Measurements from ENCODE around the gene APBB1IP. TPM values are rescaled to one million over a fixed set of nuclear protein-coding genes. Genes with fewer than 3 reads are reported as not detected.

The APBB1IP gene
- total and polyA plus RNA-seq, 2 donors (not counting 3 experiments of a cell fraction or from before 2014, with no cell fraction given) = not detected

- Histone ChIP-seq H3K4me3 (replicated peaks in 1 of 3; ENCODE audit: insufficient read depth in 1 of 3, low read depth in 1 of 3, low read length in 3 of 3) (no peak overlapping the region), H4K20me1 (replicated peaks; ENCODE audit: control insufficient read depth, extremely low read depth, insufficient read depth, low read length) (no peaks in the 10 kb centered on the region), H3K9ac (replicated peaks; ENCODE audit: extremely low read depth, insufficient read depth, low read length) (no peak overlapping the region), H3K9me1 (replicated peaks; ENCODE audit: control insufficient read depth, extremely low read depth, insufficient read depth, low read length) (no peaks in the 10 kb centered on the region), H3K27ac (ENCODE audit: insufficient read depth, low read depth, low read length) (no peak overlapping the region), H3K9me3 (replicated peaks; ENCODE audit: control insufficient read depth, insufficient read depth, low read length) (peaks cover 5% of the 10 kb centered on the region), H3K79me2 (ENCODE audit: control insufficient read depth, insufficient read depth, low read length) (no peaks in the 10 kb centered on the region), H3K36me3 (ENCODE audit: control insufficient read depth in 2 of 2, extremely low read depth in 1 of 2, insufficient read depth in 2 of 2, low read length in 2 of 2) (no peaks in the 10 kb centered on the region), H2AFZ (ENCODE audit: low read depth, low read length) (no peak overlapping the region), H3K4me1 (ENCODE audit: control insufficient read depth, extremely low read depth, insufficient read depth, low read length) (no peaks in the 10 kb centered on the region), H3K4me2 (ENCODE audit: insufficient read depth, low read length) (no peak overlapping the region), H3K27me3 (ENCODE audit: control insufficient read depth in 2 of 2, insufficient read depth in 2 of 2, low read length in 2 of 2) (no peaks in the 10 kb centered on the region)
- ChIA-PET POLR2A (no interaction called here), CTCF (no interaction called here)
- no peak for TF ChIP-seq MAX (IDR thresholded peaks at IDR 0.05; ENCODE audit: insufficient read depth, insufficient read length)
- TF ChIP-seq JUN (IDR thresholded peaks at IDR 0.05; ENCODE audit: borderline replicate concordance, insufficient read depth, insufficient read length, low read depth) = no peak
- no peak for TF ChIP-seq FOS (IDR thresholded peaks at IDR 0.05; ENCODE audit: borderline replicate concordance, insufficient read depth, low read length)
- TF ChIP-seq POLR2A (IDR thresholded peaks at IDR 0.05; ENCODE audit: low read depth, low read length) = no peak
- no peak for TF ChIP-seq MYC (IDR thresholded peaks at IDR 0.05; ENCODE audit: low read depth, low read length)
- TF ChIP-seq EZH2 (IDR thresholded peaks at IDR 0.05; ENCODE audit: borderline replicate concordance, low read depth, low read length, severe bottlenecking) = no peak
- no peak for TF ChIP-seq GATA2 (IDR thresholded peaks at IDR 0.05; ENCODE audit: insufficient read depth, insufficient read length, low read depth, low read length)
- no peak for TF ChIP-seq CTCF (IDR thresholded peaks at IDR 0.05; ENCODE audit: extremely low read depth in 1 of 2, insufficient read depth in 1 of 2, low read depth in 1 of 2, low read length in 2 of 2)
- no peak for TF ChIP-seq POLR2AphosphoS5 (IDR thresholded peaks at IDR 0.05; ENCODE audit: insufficient read depth, low read depth, low read length)
- no TSS peak for BruUV-seq (replicated peaks)
- intact Hi-C loops (cut with micrococcal nuclease) = no loop called here
- DNase-seq (ENCODE audit: low read depth, low spot score) (no peak), FAIRE-seq (no peak)
- dilution Hi-C loops (cut with MboI; ENCODE audit: extremely low pct_ligation_motif_present, low sequenced_read_pairs) = no loop called here
Measured at GRCh38 chr10:26446258-26446657, 8.1 kb downstream of the APBB1IP start.
